NOMO-1 treated with DMSO at 0.1 percent for 48 hours (cell line): ENCODE measurements around the gene FBXW12.

Experiments used
- DNase-seq: peaks from one replicate; lab custom pipeline; 2025; ENCODE audit not compliant: unreplicated experiment; lab: John Stamatoyannopoulos, UW

FBXW12 gene

DNA sequence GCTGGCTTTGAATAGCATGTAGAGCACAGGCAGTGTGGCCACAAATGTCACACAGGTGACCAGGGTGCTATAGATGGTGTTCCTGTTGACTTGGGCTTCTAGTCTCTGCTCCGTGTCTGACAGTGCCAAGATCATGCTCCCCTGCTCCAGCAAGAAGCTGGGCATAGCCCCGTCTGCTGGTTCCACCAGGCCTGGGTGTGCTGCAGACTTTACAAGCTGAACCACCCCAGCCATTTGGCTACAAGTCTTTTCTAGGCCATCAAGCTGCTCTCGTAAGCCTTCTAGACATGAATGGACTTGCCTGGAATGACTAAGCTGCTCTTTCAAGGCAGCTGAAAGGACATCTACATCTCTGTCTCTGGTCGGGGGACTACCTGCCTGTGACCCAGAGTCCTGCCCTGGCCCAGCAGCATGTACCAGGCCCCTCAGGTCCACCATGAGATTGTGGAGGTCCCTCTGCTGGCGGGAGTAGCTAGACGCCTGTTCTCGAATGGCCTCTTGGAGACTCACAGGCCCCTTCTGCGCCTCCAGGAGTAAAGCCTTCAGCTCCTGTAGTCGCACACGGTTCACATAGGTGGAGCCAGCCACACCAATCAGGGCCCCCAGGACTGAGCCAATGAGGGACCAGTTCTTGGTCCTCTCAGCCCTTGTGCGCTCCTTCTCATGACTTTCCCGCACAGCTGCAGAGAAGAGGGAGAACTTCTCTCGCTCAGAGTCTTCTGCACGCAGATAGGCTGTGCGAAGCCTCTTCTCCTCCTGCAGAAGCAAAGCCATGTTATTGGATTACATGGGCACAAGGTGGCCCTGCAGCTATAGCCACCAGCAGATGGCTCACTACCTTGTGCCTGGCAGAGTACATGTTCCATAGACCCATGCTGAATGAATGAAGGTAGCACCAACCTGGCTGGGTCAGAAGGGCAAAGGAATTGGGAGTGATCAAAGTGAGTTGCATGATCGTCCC, 60.7 kb downstream of the FBXW12 start:
- no peak for DNase-seq

GRCh38 chr3:48433472-48434118, 61.6 kb downstream of the FBXW12 start:
- DNase-seq: no peak

- DNase-seq: no peak
Measured at GRCh38 chr3:48434591-48435222, 62.7 kb downstream of the FBXW12 start.

DNA sequence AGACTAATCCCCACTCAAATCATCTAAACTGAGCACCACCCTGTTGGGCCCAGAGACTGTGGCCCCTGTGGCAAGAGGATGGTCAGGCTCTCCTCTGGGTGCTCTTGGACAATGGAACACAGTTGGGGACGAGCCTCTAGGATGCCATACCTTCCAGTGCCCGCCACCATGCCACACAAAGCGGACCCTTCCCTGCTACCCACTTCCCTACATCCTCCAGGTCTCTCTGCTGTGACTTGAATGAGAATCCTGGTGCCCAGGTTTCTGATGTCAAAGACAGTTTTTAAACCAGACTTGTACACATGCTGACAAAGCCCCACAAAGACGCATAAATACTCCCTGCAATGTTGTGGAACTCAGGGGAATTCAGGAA, 63.2 kb downstream of the FBXW12 start:
- DNase-seq: no peak

- peak; percentile 76 for DNase-seq
Measured at GRCh38 chr3:48435774-48436476, 63.9 kb downstream of the FBXW12 start.

- DNase-seq: no peak
Measured at GRCh38 chr3:48436477-48436787, 64.4 kb downstream of the FBXW12 start.

DNA sequence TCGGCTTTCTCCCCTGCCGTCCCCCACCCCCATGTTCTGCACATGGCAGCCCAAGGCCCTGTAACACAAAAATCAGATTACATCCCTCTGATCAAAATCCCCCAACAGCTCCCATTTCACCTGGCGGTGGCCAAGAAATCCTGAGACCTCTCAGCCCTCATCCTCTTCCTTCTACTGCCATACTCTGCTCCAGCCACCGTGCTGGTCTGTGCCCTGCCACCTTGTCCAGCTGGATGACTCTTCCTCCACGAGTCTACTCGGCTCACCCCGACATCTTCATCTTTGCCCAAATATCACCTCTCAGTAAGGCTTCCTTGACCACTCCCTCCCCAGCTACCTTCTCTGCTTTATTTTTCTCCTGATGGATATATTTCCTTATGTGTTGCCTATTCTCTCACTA, 64.8 kb downstream of the FBXW12 start:
- no peak for DNase-seq

DNA sequence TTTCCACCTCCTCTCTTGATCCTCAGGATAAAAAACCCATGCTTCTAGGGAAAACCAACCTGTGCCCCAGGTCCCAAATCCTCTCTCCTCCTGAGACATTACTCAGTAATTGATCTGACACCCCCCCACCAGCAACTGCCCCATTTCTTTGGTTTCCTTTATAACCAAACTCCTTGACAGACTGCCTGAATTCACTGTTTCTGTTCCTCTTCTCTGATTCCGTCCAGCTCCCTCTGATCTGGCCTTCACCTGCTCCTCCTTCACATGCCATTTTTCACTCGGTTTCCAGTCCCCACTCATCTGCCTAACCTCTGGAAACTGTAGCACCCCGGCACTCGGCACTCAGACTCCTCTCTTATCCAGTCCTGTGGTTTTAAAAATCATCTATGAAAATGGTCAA, 65.8 kb downstream of the FBXW12 start:
- DNase-seq: peak; percentile 50

- peak; percentile 99 for DNase-seq
Measured at GRCh38 chr3:48439820-48440589, 68.0 kb downstream of the FBXW12 start, which contains the start of the genes CCDC51 and TMA7. CCDC51 (minus strand) TSS chr3:48440119; CDS start chr3:48435128, 4,991 bp downstream. TMA7 (plus strand) TSS chr3:48440257; CDS start chr3:48440297, 40 bp downstream.

- DNase-seq: no peak
Measured at GRCh38 chr3:48440590-48440958, 68.6 kb downstream of the FBXW12 start.

GRCh38 chr3:48441940-48442339, 69.9 kb downstream of the FBXW12 start:
- DNase-seq: no peak
